GM10847 (cell line): Measurements from ENCODE around the gene ZCCHC14.

Source experiments
- POLR2A ChIP-seq: IDR thresholded peaks from 2 replicates; pipeline ENCODE4 v1.6.1; 2011; ENCODE audit not compliant: insufficient read length; ENCODE audit errors: extremely low read depth

ZCCHC14 gene

DNA sequence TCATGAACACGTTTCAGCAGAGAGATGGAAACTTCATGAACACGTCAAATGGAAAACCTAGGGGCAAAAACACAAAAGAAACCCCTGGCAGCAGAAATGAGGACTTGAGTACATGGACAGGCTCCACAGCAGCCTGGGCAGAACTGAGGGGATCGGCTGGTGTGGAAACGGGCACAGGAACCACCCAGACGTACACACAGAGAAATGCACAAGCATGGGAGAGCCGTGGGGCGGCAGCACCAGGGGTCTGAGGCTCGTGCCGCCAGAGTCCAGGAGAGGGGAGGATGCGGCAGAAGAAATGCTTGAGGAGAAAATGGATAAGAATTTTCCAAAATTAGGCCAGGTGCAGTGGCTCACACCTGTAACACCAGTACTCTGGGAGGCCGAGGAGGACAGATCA lies 70.7 kb downstream of the ZCCHC14 start:
- no peak for TF ChIP-seq POLR2A

DNA sequence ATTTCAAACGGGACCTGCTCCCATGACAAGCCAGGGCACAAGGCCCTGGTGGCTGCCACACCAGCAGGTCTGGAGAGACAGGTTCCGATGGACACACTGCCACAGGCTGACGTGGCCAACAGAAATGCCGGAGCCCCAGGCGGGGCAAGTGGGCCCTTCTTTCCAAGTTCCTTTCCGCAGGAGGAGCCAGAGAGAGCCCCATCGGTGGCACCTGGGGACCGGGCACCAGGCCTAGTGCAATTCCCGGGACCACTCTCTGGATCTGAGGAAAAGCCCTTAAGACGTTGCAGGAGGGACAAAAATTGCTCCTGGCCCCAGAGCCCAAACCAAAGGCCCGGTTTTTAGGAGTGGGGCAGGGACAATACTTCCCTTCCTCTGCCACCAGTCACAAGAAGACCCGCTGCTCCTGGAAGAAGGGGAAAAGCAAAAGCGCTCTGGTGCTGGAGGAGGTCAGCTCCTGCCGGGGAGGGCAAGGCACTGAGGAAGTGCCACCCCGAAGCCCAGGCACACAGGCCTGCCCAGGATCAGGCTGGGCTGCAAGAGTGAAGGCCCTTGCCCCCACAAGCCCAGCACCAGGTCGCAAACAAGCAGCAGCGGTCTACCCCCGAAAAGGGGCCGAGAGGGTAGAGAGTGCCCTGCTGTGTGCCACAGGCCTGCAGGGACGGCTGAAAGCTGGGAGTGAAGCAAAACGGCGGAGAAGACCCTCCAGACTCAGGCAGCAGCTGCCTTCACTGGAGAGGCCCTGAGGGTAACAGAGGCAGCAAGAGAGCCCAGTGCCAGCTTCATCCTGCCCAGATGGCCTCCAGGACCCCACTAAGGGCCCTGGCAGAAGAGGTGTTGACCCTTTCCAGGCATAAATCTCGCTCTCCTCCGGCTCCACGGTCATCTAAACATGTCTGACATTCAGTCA lies 71.6 kb downstream of the ZCCHC14 start:
- no peak for TF ChIP-seq POLR2A

DNA sequence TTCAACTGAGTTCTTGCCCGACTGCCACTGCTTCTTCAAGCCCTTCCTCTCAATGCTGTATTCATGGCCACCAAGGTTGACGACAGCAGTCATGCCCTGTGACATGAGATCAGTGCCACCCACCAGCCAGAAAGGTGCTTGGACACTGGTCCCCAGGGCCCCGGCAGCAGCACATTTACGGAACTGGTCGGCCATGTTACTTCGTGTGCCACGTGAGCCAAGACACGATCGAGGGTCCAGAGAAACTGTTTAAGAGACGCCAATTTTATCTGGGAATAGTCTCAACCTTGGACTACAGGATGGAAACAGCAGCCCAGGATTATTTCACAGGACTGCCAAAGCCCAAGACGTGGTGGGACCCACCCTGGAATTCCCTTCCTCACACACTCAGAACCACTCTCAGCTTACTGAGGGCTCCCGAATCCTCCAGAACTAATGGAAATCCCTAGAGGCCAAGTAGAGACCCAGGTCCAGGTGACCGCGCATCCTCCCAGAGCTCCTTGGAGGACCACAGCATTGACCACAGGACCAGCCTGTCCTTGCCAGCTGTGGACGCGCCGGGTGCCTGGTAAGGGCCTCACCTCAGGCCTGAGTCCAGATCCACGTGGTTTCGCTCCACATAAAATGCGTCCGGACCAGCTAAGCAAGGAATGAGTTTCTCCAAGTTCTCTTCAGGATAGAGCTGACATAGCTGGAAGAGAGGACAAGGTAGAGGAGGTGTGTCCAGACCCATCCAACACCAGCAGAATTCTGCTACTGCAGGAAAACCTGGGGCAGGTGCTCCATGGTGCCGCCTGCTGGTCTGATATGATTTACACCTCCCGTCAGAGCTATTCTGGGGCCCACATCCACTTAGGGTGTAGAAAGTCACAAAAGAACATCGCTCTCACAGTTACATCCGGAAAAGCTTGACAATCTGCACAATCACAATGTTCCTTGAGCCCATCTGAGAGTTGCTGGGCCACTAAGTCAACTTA lies 72.5 kb downstream of the ZCCHC14 start:
- TF ChIP-seq POLR2A = no peak

DNA sequence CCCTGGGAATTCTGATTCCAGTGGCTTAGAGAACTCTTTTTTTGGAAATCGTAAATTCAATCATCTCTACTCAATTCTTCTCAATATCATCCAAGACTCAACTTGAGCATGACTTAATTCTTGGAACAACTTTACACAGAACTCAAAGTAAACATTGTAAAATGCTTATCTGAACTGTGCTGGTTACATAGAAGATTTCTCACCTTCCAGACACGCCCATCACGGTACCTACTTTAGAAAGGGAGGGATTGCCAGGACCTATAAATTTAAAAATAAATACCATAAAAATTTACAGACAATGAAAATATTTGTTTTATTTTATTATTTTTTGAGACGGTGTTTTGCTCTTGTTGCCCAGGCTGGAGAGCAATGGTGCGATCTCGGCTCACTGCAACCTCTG lies 74.2 kb downstream of the ZCCHC14 start:
- no peak for TF ChIP-seq POLR2A

- no peak for TF ChIP-seq POLR2A
Measured at GRCh38 chr16:87418216-87418615, 74.6 kb downstream of the ZCCHC14 start.

DNA sequence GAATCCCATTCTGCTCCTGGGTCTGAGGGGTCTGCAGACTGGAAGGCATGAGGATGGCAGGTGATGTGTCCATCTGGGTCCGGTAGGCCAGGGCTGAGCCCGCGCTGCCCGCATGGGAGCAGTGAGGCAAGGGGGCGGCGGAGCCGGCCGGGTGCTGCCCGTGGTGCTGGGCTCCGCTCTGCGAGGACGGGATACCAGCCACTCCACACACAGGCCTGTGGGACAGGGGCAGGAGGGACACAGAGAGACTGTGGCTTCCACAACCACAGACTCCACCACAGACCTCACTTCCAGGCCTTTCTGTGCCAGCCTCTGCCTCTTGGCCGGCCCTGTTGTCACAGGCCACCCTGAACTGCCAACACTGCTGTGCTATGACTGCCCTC lies 75.3 kb downstream of the ZCCHC14 start:
- no peak for TF ChIP-seq POLR2A

DNA sequence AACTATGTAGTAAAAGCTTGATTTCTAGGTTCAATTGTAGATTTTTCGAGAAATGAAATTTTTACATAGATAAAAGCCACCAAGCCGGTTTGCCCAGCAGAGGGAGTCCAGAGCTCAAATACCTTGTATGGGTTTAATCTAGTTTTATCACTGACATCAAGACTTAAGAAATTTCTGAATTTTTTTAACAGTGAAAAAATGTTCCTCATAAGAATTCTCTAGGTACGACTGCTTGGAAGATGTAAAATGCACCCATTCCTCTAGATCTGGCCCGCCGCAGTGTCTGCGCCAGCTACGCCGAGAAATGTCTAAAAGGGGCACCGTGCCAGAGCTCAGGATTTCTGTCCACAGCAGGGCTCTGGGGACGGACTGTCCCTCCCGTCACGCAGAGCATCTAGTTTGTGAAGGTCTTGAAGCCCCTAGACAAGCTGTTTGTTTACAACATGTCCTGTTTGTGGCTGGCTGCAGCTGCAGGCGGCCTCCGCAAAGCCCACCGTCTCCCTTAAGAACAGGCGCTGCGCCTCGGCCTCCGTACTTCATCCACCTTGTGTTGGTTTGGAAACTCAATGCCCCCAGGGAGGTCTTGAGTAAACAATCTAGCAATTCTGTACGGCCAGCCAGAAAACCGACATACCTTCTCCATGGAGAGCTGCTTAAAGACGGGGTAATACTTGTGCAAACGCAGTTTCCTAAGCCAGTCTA lies 75.8 kb downstream of the ZCCHC14 start:
- TF ChIP-seq POLR2A = no peak

DNA sequence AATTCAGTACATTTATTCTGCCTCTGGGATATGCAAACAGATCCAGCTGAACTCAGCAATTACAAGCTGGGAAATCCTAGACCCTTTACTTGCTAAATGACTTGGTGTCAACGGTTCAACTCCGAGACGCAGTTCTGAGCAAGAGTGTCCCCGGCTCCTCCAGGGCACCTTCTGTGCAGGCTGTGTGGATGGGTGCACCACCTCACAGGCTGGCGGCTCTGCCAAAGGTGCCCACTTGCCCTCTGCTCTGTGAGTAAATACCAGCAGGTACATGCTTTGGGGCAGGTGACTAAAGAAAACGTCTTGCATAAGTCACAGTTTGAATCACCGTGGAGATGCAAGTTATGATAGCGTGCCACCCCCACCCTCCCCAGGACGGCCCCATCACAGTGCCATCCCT lies 77.4 kb downstream of the ZCCHC14 start:
- no peak for TF ChIP-seq POLR2A

GRCh38 chr16:87414251-87414680 lies 78.6 kb downstream of the ZCCHC14 start:
- no peak for TF ChIP-seq POLR2A

- no peak for TF ChIP-seq POLR2A
Measured at GRCh38 chr16:87412996-87413421, 79.8 kb downstream of the ZCCHC14 start.

DNA sequence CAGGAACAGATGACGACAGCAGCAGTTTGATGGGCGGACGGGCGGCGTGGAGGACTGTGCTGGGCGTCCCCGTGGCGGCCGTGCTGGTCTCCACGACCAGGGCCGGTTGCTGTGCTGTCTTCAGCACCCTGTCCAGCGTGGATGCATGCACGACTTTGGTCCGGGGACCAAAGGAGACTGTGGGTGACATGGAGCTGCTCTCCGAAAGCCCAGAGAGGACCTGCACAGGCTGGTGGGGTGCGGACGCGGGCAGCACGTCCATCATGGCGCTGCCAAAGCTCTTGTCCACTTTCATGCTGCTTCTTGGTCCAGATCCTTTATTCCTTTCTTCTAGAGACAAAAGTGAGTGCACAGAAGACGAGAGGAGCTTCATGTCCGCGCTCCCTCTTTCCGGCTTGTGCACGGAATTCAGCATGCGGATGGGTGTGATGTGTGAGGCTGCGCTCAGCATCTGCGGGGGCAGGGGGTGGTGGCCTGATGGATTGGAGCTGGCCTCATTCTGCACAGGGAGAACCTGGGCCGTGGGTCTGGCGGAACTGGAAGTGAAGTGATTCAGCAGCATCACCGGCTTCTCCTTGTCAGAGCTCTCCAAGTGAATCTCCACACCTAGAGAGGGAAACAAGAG lies 80.3 kb downstream of the ZCCHC14 start:
- no peak for TF ChIP-seq POLR2A

DNA sequence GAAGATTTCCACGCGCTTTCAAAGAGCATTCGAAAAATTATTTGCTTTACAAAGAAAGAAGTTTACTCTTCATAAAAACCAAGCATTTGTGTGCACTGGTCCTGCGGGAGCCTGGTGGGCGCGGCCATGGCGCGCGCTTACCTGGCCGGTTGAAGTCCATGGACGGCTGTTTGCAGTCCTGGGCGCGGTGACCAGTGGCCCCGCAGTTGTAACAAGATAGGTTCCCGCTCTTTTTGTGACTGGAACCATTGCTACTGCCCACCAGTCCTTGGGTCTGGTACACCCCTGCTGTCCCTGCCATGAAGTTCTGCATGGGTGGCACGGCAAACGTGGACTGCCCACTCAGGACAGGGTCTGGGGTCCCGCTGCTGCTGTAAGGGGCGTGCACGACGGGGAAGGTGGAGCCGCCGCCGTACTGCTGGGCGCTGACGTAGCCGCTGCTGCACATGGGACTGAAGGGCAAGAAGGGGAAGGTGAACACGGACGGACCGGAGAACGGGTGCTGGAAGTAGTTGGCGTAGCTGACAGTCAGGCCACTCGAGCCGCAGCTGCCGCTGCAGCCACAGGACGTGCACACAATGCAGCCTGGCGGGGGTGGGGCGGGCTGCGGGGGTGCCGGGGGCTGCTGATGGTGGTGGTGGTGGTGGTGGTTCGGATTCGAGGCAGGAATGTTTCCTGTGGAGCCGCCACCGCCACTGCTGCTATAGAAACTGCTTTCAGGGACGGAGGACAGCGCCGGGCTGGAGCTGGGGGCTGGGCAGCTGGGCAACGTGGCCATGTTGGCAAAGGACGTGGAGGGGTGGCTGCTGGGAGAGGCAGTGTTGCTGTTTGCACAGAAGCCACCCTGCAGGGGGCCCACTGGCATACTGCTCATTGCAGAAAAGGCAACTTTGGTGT lies 81.2 kb downstream of the ZCCHC14 start:
- TF ChIP-seq POLR2A = no peak

DNA sequence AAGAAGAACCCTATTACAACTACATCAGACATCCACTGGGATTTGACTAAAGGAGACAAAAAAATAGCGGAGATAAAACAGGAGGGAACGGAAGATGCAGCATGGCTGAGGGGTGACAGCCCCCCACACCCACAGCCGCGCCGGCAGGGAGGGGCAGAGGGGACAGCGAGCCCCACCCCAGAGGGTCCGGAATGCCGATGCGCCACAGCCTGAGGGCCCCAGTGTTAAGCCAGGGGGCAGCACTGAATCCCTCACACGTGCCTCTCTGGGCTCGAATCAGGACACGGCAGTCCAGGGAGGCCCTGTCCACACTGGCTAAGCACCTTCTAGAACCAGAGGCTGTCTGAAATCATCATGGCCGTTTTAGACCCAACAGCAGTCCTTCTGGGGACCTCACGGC lies 81.9 kb downstream of the ZCCHC14 start:
- TF ChIP-seq POLR2A = no peak

DNA sequence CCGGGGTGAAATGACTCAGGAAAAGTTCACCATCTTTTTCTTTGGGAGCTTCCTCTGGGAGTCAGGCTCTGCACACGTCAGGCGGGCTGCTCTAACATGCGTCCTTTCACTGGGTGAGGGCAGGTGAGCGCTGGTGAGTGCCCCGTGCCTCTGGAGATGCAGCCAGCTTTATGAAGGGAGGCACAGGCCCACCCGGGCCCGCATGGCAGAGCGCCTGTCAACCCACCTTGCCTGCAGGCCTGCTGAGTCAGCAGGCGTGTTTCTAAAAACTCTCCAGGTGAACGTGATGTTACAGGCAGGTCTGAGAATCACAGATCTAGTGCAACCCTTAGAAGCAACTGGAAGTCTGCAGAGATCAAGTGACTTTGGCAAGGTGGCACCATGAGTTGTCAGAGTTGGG lies 82.3 kb downstream of the ZCCHC14 start:
- no peak for TF ChIP-seq POLR2A

DNA sequence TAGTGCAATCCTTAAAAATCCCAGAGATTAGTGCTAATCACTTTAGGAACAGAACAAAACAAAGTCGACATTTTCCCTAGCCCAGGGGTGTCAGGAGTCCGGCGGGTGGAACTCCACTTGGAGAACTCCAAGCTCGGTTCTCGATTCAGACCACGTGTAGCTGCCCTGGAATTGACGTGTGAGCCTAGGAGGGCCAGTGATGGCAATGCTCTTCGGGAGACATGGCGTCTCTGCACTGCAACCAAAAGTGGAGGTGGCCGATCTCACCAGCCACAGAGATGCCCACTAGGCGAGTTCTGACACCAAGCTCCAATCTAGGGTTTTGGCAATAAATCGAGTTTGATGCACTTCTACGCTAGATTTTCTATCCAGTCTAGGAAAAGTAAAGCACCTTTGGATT lies 83.0 kb downstream of the ZCCHC14 start:
- TF ChIP-seq POLR2A = no peak
